Tibial nerve (tissue), 4 donors: Measurements from ENCODE around the gene HOXA2. TPM values are rescaled to one million over a fixed set of nuclear protein-coding genes. Genes with fewer than 3 reads are reported as not detected.

Experiments used
- DNase-seq, 2 donors: peaks; one replicate each; pipeline ENCODE4 v3.0.0-alpha.2; 2019; ENCODE audit warnings: low spot score in 2 of 2
- H3K27ac ChIP-seq, 4 donors: fragments of 200-600 bp; sonication (generic) in 3 of 4; one replicate each; pipeline ENCODE4 v1.5.1; 2017 to 2019; ENCODE audit warnings: mild to moderate bottlenecking in 1 of 4
- H3K27me3 ChIP-seq, 2 donors: fragments of 200-600 bp; sonication (generic) in 1 of 2; one replicate each; pipeline versions ENCODE4 v1.5.1 to v1.6.0; 2017 to 2019
- H3K36me3 ChIP-seq, 3 donors: fragments of 200-600 bp; sonication (generic); one replicate each; pipeline ENCODE4 v1.5.1; 2018 to 2019
- H3K4me1 ChIP-seq, 4 donors: fragments of 200-600 bp; sonication (generic) in 3 of 4; one replicate each; pipeline ENCODE4 v1.5.1; 2017 to 2019
- H3K4me3 ChIP-seq, 4 donors: fragments of 200-600 bp; sonication (generic) in 3 of 4; one replicate each; pipeline ENCODE4 v1.5.1; 2017 to 2019; ENCODE audit warnings: mild to moderate bottlenecking in 1 of 4, moderate library complexity in 1 of 4
- H3K9me3 ChIP-seq, 4 donors: fragments of 200-600 bp; sonication (generic) in 3 of 4; one replicate each; pipeline ENCODE4 v1.5.1; 2017 to 2019
- EP300 ChIP-seq, 2 donors: sonication (generic); formaldehyde crosslinking; IDR thresholded peaks; one replicate each; pipeline ENCODE4 v1.6.1; 2017; ENCODE audit warnings: antibody characterized with exemption in 2 of 2, mild to moderate bottlenecking in 1 of 2
- POLR2A ChIP-seq, 2 donors: fragments of 450-650 bp; IDR thresholded peaks; one replicate each; pipeline ENCODE4 v1.6.1; 2017; ENCODE audit warnings: antibody characterized with exemption in 2 of 2, mild to moderate bottlenecking in 2 of 2, moderate library complexity in 2 of 2
- WGBS, 2 donors: methylation state at CpG; one replicate each; pipeline ENCODE4 v1.1.5; 2018; 5-methylcytosine and 5-hydroxymethylcytosine counted together
- total RNA-seq, 4 donors: library from RNA; depleted of rRNA; stranded (reverse); fragments of >200 nt; gene quantifications; one replicate each; pipeline ENCODE4 v1.1.0, GENCODE V29; 2016
- TF ChIP-seq, protein P1 (sequence below), 5 experiments: fragments of 200-600 bp in 3 of 5; fragments of 450-650 bp in 2 of 5; sonication (generic) in 3 of 5; IDR thresholded peaks; one replicate each; pipeline ENCODE4 v1.5.1; 2016 to 2019; ENCODE audit warnings: antibody characterized with exemption in 5 of 5, mild to moderate bottlenecking in 3 of 5, moderate library complexity in 2 of 5

Gene HOXA2
- total RNA-seq, 4 donors from 2014 or later = 2.5 to 5.9 (median 5.2) TPM

DNA sequence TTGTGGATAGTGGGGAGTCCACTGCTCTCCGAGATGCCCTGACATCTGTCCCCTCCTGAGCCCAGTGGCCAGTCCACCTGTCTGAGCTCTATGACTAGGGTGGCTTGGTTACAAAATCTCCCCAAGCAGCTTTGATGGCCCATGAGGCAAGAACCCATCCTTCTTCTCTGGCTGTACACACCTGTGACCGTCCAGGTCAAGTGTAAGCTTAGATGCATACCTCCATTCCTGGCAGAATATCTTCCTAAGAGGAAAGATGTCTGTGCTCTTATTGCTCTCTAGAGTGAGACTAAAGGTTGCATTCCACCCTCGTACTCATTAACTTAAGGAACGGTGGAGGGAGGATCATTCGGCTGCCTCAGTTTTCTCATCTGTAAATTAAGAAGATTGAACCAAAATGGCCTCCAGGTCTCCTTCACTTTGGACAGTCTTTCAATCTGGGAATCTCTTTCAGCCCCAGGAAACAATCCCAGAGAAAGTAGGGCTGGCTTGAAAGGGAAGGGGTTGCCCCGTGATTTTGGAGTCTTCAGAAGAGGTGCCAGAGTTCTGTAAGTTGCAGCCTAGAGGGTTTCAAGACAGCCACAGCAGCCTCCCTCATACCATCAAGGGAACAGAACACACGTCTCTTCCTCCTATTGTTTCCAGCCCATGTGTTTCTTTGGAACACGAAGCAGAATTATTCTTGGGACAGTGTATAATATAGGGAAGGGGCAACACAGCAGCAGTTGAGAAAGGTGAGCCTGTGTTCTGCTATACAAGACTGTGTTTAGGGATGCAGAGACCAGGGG, 22.6 kb upstream of the HOXA2 start:
- Histone ChIP-seq H3K9me3 (no peaks in the 10 kb centered on the region), H3K27me3 (peaks cover 0 to 41% of the 10 kb centered on the region in 2 donors), H3K27ac (peak overlapping the region in 1 of 4 donors; percentile 1), H3K4me1 (peaks cover 0 to 74% (median 0%) of the 10 kb centered on the region in 4 donors), H3K4me3 (no peak overlapping the region), H3K36me3 (peaks cover 0 to 18% (median 0%) of the 10 kb centered on the region in 3 donors)
- DNase-seq = no peak
- WGBS, 2 donors = 79 to 80% methylated on average over 8 of the region's 8 CpGs
- TF ChIP-seq, protein P1, sequence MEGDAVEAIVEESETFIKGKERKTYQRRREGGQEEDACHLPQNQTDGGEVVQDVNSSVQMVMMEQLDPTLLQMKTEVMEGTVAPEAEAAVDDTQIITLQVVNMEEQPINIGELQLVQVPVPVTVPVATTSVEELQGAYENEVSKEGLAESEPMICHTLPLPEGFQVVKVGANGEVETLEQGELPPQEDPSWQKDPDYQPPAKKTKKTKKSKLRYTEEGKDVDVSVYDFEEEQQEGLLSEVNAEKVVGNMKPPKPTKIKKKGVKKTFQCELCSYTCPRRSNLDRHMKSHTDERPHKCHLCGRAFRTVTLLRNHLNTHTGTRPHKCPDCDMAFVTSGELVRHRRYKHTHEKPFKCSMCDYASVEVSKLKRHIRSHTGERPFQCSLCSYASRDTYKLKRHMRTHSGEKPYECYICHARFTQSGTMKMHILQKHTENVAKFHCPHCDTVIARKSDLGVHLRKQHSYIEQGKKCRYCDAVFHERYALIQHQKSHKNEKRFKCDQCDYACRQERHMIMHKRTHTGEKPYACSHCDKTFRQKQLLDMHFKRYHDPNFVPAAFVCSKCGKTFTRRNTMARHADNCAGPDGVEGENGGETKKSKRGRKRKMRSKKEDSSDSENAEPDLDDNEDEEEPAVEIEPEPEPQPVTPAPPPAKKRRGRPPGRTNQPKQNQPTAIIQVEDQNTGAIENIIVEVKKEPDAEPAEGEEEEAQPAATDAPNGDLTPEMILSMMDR (IDR thresholded peaks at IDR 0.05) = no peak
- TF ChIP-seq EP300 (IDR thresholded peaks at IDR 0.05) = no peak
- TF ChIP-seq POLR2A (IDR thresholded peaks at IDR 0.05) = no peak

DNA sequence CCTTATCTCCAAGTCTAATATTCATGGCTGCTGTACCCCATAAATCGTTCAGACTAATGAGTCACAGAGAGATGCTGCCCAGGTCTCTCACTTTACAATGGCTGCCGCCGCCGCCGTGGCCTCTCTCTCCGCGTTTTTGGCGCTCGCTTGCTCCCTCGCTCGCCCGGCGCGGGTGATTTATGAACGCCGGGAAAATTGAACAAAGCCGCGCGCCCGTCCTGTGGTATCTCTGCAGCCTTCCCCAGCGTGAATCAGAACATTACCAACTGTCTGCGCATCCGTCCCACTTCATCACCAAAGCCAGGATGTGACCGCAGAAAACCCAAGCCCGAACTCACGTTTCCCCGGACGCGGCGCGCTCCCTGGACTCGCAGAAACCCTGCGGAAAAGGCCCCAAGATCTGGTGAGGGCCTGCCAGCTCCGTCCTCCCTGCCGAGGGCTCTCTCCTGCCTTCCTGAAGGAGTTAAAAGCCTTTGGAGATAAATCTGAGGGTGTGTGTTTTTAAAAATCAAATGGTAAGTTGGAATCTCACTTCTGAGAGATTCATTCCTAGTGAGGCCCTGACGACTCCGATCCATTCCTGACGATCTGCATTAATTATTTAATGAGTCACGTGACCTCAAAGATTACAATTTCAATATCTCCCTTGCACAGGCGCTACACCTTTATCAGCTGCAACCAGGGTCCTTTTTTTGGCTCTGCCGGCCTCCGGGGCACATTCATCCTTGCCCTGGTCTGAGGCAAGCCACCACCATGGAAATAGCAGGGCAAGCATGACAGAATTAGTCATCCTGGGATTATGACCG, 21.8 kb upstream of the HOXA2 start:
- TF ChIP-seq, protein P1 (IDR thresholded peaks at IDR 0.05) = no peak
- TF ChIP-seq POLR2A (IDR thresholded peaks at IDR 0.05) (no peak), EP300 (IDR thresholded peaks at IDR 0.05) (no peak)
- Histone ChIP-seq H3K27ac (peak overlapping the region in 1 of 4 donors; percentile 59), H3K4me1 (peaks cover 0 to 67% (median 0%) of the 10 kb centered on the region in 4 donors), H3K36me3 (peaks cover 0 to 18% (median 0%) of the 10 kb centered on the region in 3 donors), H3K9me3 (no peaks in the 10 kb centered on the region), H3K27me3 (peaks cover 0 to 42% of the 10 kb centered on the region in 2 donors), H3K4me3 (no peak overlapping the region)
- 83% methylated on average over 43 of the region's 43 CpGs for WGBS, 2 donors
- no peak for DNase-seq

DNA sequence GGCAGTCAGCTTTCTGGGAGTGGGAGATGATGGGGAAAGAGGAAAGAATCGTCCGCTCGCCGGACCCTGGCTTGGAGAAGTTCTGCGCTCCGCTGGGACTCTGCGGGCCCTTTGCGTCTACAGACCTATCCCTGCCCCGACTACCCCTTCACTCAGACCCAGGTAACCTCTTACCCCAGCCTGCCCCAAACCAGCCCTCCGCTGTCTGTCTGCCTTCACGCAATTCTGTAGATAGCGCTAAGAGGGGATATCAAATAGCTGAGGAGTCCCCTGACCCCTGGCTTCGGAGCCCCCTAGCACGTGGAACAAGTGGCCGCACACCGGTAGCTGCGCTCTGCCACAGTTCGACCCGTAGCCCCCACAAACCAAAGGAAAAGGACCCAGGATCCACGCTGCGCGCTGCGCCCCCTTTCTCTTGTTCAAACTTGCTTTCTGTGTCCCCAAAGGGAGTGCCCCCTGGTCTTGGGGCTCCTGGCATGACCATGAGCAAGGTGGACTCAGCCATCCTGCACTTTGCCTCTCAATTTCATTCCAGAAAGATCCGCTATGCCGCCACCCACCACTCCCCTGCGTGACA, 21.1 kb upstream of the HOXA2 start:
- H3K9me3 ChIP-seq = no peaks in the 10 kb centered on the region
- H3K36me3 ChIP-seq = peaks cover 0 to 18% (median 0%) of the 10 kb centered on the region in 3 donors
- TF ChIP-seq EP300 (IDR thresholded peaks at IDR 0.05) = no peak
- TF ChIP-seq, protein P1 (IDR thresholded peaks at IDR 0.05) = no peak
- TF ChIP-seq POLR2A (IDR thresholded peaks at IDR 0.05) = no peak
- peak overlapping the region in 2 of 4 donors; percentile 22 to 59 for H3K27ac ChIP-seq
- 75 to 78% methylated on average over 26 of the region's 26 CpGs for WGBS, 2 donors
- peaks cover 0 to 60% (median under 1%) of the 10 kb centered on the region in 4 donors for H3K4me1 ChIP-seq
- peaks cover 0 to 34% of the 10 kb centered on the region in 2 donors for H3K27me3 ChIP-seq
- no peak for DNase-seq
- peak overlapping the region in 1 of 4 donors; percentile 9 for H3K4me3 ChIP-seq

DNA sequence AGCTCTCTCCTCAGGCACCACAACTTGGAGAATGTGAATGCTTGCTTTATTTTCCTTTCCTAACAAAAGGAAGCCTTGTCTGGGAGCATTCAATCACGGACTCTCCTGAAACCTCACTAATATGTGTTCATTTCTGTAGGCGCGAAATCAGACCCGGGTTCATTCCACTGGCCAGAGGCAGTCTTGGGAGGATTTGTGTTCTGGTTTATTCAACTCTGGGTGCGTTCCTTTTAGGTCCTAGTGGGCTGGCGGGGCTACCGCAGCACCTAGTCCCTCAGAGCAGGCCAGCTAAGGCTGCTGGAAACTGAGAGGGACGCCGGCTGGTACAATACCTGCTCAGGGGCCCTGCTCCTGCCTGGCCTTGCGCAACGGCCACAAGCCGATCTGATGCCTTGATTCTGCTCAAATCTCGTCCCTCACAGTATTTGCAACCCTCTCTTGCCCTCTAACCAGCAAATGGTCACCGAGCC, 20.6 kb upstream of the HOXA2 start:
- peaks cover 0 to 18% (median 0%) of the 10 kb centered on the region in 3 donors for H3K36me3 ChIP-seq
- no peaks in the 10 kb centered on the region for H3K9me3 ChIP-seq
- peak overlapping the region in 1 of 4 donors; percentile 9 for H3K4me3 ChIP-seq
- DNase-seq = no peak
- WGBS, 2 donors = 40 to 42% methylated on average over 13 to 14 of the region's 14 CpGs
- H3K4me1 ChIP-seq = peaks cover 0 to 56% (median 1%) of the 10 kb centered on the region in 4 donors
- TF ChIP-seq EP300 (IDR thresholded peaks at IDR 0.05) = no peak
- no peak for TF ChIP-seq POLR2A (IDR thresholded peaks at IDR 0.05)
- TF ChIP-seq, protein P1 (IDR thresholded peaks at IDR 0.05) = no peak
- H3K27me3 ChIP-seq = peaks cover 0 to 31% of the 10 kb centered on the region in 2 donors
- peak overlapping the region in 2 of 4 donors; percentile 22 to 59 for H3K27ac ChIP-seq
